Brain microvascular endothelial cell (primary cell): Measurements from ENCODE around the gene SMIM28.
A peak's percentile ranks its signal among the peaks of the same experiment; 100 is the strongest.

Source experiments
- DNase-seq: peaks from one replicate; pipeline ENCODE4 v3.0.0-alpha.2; 2020
- H3K27ac ChIP-seq: fragments of 250-450 bp; sonication (Bioruptor Pico); 2 replicates; pipeline ENCODE4 v1.5.1; 2020; ENCODE audit warnings: mild to moderate bottlenecking, moderate library complexity
- H3K27me3 ChIP-seq: fragments of 250-450 bp; sonication (Bioruptor Pico); replicated peaks from 2 replicates; pipeline ENCODE4 v1.5.1; 2020; ENCODE audit warnings: mild to moderate bottlenecking
- H3K36me3 ChIP-seq: fragments of 250-450 bp; sonication (Bioruptor Pico); replicated peaks from 2 replicates; pipeline ENCODE4 v1.5.1; 2020; ENCODE audit warnings: mild to moderate bottlenecking
- H3K4me3 ChIP-seq: 2 replicates; pipeline ENCODE4 v1.5.1; 2011; ENCODE audit warnings: low read depth, mild to moderate bottlenecking, control low read depth, low read length, moderate library complexity
- CTCF ChIP-seq: IDR thresholded peaks from 2 replicates; pipeline ENCODE4 v1.5.1; 2011; ENCODE audit warnings: low read depth, mild to moderate bottlenecking, moderate library complexity, low read length, control low read depth, inconsistent platforms; ENCODE audit errors: missing control alignments
- in situ Hi-C: cut with HindIII; loops from 2 replicates; pipeline ENCODE4 v1.10.0; 2017; ENCODE audit warnings: low sequenced_read_pairs, low pct_ligation_motif_present

Gene SMIM28

GRCh38 chr6:138427701-138428100 is 50.0 kb downstream of the SMIM28 start:
- no peak for TF ChIP-seq CTCF
- no peaks in the 10 kb centered on the region for H3K27me3 ChIP-seq
- H3K4me3 ChIP-seq, result no peak overlapping the region
- no peak for DNase-seq
- in situ Hi-C loops, result no loop called here
- peaks cover 8% of the 10 kb centered on the region for H3K36me3 ChIP-seq
- no peak overlapping the region for H3K27ac ChIP-seq

GRCh38 chr6:138428944-138429598 is 51.4 kb downstream of the SMIM28 start:
- Histone ChIP-seq H3K27ac (no peak overlapping the region), H3K36me3 (peaks cover 6% of the 10 kb centered on the region), H3K4me3 (no peak overlapping the region), H3K27me3 (no peaks in the 10 kb centered on the region)
- DNase-seq, result peak; percentile 39
- in situ Hi-C loops, result no loop called here
- peak; percentile 43 for TF ChIP-seq CTCF

GRCh38 chr6:138429761-138430160 is 52.1 kb downstream of the SMIM28 start:
- Histone ChIP-seq H3K4me3 (no peak overlapping the region), H3K27ac (no peak overlapping the region), H3K27me3 (no peaks in the 10 kb centered on the region), H3K36me3 (peaks cover 2% of the 10 kb centered on the region)
- in situ Hi-C loops, result no loop called here
- DNase-seq, result no peak
- TF ChIP-seq CTCF, result no peak

GRCh38 chr6:138430361-138431145 is 52.8 kb downstream of the SMIM28 start:
- no peak for TF ChIP-seq CTCF
- Histone ChIP-seq H3K27me3 (no peaks in the 10 kb centered on the region), H3K36me3 (peaks cover 2% of the 10 kb centered on the region), H3K4me3 (no peak overlapping the region), H3K27ac (no peak overlapping the region)
- DNase-seq, result no peak
- in situ Hi-C loops, result no loop called here

GRCh38 chr6:138431256-138432062 is 53.8 kb downstream of the SMIM28 start:
- in situ Hi-C loops, result no loop called here
- Histone ChIP-seq H3K27ac (no peak overlapping the region), H3K36me3 (peaks cover 2% of the 10 kb centered on the region), H3K4me3 (no peak overlapping the region), H3K27me3 (no peaks in the 10 kb centered on the region)
- no peak for DNase-seq
- no peak for TF ChIP-seq CTCF
